GM18858 (cell line): ENCODE data around the gene NAA15.
"Not testable (repeated sequence)": the region's sequence is repeated elsewhere in the genome, so short reads cannot be mapped to it uniquely, and the experiment has no call there.

Experiments used
- ATAC-seq: cut with Tn5 transposase; IDR thresholded peaks from one replicate; pipeline ENCODE4 v1.9.1; 2021; ENCODE audit not compliant: unreplicated experiment

The NAA15 gene

DNA sequence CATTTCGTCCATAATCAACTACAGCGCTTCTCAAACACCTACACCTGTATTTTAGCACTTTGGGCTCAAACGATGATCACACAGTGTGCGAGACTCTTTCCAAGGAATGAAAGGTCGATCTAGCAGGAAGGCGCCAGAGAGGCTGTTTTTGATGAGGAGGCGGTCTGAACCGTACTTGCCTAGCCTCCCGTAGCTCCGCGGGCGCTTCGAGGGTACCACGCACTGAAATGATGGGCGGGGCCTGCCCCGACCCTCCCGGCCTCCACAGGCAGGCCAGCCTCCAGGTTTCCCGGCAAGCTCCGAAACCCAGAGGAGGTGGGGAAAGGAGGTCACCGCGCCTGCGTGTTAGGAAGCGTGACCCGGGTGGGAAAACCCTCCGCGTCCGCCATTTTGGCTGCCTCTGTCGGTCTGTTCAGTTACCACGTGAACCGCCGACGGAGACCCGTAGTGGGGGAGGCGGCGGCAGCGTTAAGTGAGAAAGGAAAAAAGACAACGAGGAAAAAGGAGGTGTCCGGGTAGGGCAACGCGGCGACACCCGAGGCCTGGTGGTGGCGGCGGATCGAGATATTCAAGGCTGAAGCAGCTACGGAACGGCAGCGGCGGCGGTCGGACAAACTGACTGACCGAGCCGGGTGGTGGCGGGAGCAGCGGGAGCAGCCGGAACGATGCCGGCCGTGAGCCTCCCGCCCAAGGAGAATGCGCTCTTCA, at the start of gene NAA15:
Gene NAA15 (plus strand): TSS at position 393 of the 708 bp plus-strand sequence. CDS start 273 bp downstream, at position 666.
- ATAC-seq, result peak; percentile 67

DNA sequence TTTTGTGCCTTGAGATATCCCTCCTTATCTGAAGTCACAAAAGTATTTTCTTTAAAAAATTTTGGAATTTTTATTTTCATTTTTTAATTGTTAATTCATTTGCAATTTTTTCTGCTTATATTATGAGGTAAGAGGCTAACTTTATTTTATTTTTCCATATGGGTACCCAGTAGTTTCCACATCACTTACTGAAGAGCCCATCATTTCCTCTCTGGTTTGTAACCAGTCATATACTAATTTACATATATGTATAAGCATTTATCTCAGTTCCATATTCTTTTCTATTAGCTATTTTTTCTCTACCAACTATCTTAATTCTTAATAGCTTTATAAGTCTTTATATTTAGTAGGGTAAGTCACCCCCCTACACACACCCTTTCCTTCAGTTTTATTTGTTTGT, 48.3 kb upstream of the NAA15 start:
- no peak for ATAC-seq

DNA sequence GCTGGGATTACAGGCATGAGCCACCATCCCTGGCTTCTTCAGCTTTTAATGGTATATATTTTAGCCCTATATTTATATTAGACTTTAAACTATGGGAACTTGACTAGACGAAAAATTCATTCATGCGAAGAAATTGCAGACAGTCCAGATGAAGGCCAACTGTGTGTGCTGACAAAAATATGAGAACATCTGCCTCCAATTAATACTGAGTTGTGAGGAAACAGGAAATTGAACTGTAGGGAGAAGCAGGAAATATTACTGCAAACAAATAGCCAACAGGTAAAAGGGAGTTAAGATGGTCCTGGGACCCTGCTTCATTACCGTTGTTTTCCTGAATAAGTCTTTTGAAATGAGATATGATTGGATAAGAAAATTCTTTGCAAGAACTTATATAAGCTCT, 47.6 kb upstream of the NAA15 start:
- ATAC-seq, result no peak

DNA sequence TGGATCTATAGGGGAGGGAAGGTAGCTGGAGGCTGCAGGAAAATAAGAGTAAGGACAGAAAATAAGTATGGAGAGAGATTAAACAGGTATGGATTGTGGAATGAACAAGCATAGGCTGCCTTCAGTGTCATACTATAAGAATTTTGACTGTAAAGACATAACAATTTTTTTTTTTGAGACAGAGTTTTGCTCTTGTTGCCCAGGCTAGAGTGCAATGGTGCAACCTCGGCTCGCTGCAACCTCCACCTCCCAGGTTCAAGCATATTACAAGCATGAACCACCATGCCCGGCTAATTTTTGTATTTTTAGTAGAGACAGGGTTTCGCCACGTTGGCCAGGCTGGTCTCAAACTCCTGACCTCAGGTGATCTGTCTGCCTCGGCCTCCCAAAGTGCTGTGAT, 45.7 kb upstream of the NAA15 start:
- ATAC-seq, result not testable (repeated sequence)

DNA sequence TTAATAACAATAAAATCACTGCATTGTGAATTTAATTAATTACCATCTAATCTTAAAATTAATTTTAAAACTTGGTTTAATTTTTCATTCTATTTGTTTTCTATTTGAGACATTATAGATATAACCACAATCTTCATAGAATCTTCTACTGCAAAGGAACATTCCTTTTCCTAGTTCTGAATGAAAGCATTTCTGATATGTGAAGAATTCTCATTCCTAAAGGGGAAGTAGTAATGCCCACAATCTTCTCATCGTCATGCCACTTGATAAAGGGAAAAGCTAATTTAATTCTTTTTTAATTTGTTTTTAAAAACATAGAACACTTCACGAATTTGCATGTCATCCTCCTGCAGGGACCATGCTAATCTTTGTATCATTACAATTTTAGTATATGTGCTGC, 45.0 kb upstream of the NAA15 start:
- ATAC-seq, result no peak

DNA sequence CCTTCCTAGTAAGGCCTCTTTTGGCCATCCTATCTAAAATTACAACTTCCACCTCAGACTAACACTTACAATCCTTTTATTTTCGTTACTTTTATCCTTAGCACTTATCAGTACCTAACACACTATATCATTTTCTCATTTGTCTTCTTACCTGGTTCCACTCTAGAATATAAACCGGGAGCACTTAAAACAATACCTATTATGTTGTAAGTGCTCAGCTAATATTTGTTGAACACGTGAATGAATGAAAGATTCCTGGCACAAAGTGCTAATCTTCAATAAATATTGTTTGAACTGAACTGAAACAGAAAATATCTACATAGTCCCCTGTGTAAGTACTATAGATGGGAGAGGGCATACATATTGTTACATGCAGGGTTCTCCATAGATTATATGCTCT, 35.7 kb upstream of the NAA15 start:
- ATAC-seq, result no peak

DNA sequence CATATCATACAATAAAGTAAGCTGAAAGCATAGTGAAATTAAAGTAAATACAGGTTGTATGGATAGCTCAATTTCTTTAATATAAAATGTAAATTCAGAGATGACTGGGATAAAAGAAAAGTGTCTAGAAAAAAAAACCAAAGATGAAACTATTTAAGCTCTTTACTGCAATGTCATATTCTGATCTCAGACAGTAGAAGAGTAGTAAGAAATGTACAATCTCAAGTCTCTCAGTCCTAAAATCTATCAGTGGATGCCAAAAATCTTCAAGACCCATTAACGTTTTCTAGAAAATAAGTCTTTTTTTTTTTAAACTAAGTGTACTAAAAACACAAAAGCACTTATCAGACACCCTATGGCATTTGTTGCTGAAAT, 35.1 kb upstream of the NAA15 start:
- ATAC-seq, result no peak

DNA sequence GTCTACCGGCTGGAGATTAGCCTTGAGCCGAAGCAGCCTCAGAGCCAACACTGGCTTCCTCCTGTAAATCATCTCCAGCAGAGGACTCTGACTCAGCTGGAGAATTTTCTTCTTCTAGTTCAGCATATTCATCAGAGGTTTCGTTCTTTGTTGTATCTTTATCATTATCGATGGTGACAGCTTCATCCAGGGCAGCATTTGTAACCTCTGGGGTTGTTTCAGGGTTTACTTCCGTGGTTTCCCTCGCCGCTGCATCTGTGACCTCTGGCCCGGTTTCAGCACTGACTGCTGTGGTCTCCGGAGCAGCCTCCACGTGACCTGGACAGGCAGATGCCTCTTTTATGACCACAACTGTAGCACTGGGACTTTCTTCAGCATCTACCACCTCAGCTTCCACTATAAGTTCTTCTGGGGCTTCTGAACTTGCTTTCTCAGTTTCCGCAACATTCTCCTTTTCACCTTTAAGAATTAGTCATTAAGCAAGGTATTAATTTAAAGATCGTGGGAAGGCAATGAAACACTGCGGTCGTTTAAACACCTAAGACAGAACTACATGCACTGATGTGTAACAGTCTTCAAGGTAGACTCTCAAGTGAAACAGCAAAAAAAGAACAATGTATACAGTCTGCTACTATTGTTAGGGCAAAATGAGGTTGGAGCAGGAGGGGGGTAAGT, 34.6 kb upstream of the NAA15 start:
- peak; percentile 91 for ATAC-seq

DNA sequence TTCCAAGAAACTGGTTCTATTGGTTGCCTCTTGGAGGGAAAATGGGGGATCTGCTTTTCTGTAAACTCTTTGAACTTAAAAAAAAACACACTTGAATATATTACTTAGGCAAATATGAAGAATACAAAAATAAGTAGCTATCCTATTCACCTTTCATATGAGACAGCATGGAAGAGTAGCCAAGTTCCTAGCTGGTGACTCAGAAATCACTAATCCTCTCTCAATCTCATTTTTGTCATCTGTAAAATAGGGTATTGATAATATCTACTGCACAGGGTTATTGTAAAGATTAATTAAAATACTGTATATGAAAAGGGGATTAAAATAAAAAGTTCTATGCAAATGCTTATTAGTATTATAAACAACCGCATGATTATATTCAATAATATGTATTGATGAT, 34.0 kb upstream of the NAA15 start:
- ATAC-seq, result no peak

DNA sequence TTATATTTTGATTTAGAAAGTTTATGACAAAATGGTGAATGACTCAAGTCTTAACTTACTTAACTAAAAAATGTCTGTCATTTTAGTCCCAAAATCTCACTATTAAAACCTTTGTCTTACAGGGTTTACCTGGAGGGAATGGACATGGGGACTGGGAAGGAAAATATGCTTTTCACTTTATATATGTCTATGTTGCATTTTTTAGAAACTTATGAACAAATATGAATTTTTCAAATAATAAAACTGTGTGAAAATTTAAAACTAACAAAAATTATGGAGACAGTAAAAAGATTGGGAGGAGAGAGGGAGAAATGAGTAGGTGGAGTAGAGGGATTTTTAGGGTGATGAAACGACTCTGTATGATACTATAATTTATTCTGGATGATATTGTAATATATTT, 27.5 kb upstream of the NAA15 start:
- no peak for ATAC-seq

DNA sequence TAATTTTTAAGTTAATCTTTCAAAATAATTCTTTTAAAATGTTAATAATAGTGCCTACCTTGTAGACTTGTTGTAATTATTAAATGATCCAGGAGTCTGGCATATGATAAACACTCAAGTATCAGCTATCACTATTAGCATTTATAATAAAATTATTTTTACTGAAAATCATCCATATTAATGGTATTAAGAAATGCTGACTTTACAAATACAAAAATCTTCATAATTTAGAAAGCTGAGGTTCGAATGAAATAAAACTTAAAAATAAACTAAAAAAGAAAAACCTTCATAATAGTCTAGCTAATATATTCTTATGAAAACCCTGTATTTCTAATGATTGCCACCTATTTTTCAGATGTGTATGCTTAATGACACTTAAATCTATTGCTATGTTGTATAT, 26.5 kb upstream of the NAA15 start:
- ATAC-seq, result no peak

DNA sequence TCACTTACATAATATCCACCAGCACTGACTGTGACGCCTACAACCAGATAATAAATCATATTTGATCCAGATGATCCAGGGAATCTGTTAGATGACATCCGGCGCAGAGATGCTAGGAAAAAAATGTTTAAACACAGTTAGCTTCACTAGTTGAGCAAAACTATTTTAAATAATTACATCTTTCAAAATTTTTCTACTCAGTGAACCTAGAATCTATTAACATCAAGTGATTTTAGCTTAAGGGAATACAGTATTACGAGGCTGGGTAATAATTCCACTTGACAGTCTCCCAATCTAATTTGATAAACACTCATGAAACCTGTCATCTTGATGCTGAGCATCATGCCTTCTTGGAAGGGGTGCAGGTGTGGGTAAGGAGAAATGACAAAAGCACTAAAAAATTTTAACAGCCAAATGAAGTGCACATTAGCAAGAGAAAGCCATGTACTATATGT, 26.0 kb upstream of the NAA15 start:
- ATAC-seq, result no peak

DNA sequence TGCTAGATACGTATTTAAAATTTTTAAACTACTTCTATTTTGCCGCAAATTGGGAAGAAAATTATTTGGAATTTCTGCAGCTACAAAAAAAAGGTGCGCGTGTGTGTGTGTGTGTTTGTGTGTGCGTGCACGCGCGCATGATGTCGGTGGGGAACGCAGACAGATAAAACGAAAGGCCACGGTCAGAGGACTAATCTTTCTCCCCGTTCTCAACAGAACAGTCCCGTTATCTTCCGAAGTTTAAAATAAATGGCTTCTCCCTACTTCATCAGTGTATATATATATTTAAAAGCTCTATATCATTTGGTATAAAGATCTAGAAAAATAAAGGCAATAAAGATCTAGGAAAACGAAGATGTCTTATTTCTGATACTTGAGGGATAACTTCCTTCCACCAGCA, 22.8 kb upstream of the NAA15 start:
- ATAC-seq, result no peak

DNA sequence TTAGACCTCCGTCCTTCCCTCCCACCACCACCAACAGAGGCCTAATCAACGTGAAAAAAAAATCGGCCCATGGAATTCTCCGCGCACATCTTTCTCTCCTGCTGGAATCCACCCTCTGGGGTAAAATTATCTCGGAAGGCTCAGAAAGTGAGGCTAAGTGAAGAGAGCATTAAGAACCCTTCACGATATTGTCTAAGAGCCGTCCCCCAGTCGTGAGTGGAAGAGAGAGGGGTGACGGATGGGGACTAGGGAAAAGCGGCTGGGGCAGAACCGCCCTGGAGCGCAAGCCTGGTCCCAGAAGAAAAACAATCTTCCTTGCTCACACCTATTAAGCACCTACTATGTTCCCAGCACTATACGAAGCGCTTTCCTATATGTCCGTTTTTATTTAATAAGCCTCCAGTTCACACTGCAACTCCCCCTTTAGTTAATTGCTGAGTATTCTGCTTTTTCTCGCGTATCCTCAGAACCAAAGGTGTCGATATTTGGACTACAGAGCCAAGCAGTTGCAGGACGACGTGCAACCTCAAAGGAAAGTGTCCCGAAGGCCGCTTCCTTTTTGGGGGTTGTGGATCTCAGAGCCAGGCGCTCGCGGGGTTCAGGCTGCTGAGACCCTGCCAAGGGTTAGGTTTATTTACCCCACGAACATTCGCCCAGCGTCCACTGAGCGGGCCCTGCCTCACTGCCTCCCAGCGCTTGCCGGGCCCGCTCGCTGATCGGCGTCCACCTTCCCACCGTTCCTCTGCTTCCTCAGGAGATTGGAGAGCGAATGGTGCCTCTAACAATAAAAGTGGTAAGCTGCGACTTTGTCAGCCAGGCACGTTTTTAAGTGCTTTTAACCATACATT, 22.2 kb upstream of the NAA15 start:
- no peak for ATAC-seq

DNA sequence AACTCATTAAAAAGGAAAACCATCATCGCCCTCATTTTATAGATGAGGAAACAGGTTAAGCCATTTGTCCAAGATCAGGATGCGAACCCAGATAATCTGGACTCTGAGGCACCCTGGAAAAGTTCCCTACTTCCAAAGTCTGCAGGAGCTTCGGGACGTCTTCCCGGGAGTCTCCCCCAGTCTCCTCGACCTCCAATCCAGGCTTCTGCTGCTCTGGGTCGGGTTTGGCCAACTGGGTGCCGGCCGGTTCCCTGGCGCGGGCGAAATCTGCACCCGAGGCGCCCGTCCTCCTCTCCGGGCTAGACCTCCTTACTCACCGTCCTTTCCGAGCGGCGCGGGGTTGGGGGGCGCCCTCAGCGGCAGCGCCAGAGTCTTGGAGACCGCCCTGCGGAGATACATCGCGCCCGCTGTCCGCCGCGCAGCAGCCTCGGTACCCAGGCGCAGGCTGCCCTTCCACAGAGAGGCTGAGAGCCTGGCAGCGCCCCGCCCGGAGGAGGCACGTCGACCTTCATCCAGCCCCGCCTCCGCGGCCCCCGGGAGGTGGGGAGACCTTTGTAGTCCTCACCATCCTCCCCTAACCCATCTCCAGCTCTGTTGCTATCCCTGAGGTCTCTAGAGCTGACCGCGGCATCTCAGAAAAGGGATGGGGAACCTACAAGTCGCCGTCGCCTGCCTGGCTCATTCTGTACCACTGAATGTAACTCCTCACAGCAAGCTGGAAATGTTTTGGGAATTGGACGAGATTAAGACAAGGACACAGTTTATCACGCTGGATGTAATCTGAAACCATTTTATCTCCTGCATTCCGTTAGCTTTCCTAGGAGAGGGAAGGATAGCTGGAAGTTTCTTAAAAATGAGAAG, 21.3 kb upstream of the NAA15 start, which contains the start of gene MGARP:
Gene MGARP (minus strand): TSS at position 466 of the 861 bp plus-strand sequence. CDS start 67 bp downstream, at position 399.
- no peak for ATAC-seq

DNA sequence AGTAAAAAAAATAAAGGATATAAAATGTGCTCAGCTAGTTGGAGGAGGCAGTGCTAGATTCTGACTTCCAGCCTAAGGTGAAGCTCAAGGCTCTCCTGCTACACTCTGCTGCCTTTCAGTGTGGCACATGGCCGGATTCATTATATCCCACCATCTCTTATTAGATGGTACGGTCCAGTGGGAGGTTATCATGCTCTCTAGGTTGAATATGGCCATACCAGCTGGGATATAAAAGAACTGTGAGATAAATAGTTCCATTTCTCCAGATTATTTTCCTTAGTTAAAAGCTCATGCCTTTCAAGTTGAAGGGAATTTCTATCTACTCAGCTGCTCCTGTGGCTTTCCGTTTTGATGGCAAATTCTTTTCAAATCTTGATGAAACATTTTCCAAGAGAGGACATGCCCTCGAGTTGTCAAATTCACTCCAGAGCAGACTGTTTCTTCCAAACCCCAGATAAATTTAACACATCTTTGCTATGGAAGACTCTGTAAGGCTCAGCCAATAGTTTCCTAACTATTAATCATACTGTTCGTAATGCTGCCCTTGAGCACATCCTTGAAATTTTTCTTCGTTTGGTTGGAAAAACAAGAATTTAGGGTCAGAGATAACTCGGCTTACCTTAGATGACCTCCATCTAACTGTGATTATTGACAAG, 19.1 kb upstream of the NAA15 start:
- ATAC-seq, result no peak

DNA sequence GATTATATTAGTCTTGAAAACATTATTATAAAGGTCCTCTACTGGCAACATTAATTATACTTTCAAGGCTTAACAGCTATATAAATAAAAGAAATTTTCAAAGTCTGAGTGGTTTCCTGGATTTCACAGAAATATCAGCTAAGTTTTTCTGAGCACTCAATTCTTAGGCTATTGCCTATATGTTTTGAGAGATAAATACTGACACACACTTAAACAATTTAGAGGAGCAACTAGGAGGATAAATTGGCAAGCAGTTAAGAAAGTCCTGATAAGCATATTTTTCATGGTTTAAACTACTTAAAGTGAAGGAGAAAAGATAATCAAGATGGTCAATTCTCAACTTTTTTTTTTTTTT, 18.6 kb upstream of the NAA15 start:
- ATAC-seq, result no peak

DNA sequence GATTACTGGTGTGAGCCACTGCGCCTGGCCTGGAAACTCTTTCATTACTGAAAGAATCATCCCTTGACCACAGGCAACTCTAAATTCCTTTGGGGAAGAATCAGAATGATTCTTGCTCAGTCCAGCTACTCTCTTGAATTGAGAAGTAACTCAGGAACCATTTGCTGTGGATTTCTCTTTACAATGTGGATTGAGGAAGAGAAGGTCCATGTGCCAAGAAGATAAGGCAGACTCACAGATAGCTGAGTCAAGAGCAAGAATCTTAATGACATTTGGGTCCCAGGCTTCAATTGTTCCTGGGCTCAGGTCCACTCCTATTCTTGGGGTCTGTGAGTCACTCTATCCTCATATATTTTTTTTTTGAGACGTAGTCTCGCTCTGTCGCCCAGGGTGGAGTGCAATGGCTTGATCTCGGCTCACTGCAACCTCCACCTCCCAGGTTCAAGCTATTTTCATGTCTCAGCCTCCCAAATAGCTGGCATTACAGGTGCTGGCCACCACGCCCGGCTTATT, 15.1 kb upstream of the NAA15 start:
- ATAC-seq, result no peak

DNA sequence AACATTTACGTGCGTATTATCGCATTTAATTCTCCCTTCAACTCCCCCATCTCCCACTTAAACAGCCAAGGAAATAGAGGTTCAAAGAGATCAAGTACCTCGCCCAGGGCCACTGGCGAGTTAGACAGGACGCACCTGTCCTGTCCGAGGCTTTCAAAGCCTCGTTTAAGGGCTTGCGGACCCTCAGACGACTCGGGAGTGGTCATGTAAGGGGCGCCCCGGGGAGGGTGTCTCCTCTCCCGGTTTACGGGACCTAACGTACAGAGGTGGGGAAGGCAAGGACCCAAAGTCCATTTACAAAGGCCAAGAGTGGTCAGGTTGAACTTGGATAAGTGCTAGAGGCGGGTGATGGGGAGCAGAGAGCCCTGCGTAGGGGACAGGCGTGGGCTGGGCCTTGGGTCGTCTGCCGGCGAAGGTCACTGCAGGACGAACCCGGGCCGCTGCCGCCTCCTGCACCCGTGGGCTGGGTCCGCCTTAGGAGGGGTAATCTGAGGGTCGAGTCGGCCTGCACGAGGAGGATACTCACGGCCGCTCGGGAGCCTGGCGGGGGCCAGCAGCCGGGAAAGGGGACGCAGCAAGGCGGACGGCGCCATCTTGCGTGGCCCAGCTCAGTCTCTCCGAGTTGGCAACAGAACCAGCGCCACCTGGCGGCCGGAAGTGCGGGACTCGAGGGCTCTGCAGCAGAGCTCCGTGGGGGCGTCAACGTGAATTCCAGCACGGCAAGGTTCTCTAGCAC, 5.9 kb upstream of the NAA15 start:
- peak; percentile 77 for ATAC-seq

DNA sequence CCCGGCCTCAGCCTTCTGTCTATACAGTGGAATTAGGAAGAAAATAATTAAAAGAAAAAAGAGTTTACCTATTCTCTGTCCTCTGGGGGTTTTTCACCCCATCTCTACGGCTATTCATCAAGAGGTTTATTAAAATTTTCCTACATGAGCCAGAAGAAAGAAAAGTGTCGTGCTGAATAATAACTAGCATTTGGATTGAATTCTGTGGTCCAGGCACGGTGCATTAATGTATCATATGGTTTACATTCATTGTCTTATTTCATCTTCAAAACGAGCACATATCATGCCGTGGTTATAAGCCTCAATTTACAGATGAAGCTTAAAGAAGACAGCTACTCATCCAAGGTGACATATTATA, 5.4 kb upstream of the NAA15 start:
- ATAC-seq, result no peak
